Activated CD4-positive, alpha-beta T cell treated with anti-CD3 and anti-CD28 coated beads, Interleukin-2, Interleukin-6, amounts not matched to agents 100 ng/mL and 50 ng/mL, durations not matched to agents 16 hours and 8 hours (primary cell): ENCODE results near the gene ZNHIT3.
"Not testable (repeated sequence)": the region's sequence is repeated elsewhere in the genome, so short reads cannot be mapped to it uniquely, and the experiment has no call there.

Experiments used
- DNase-seq: peaks from one replicate; pipeline ENCODE4 v3.0.0-alpha.2; 2020

The ZNHIT3 gene

DNA sequence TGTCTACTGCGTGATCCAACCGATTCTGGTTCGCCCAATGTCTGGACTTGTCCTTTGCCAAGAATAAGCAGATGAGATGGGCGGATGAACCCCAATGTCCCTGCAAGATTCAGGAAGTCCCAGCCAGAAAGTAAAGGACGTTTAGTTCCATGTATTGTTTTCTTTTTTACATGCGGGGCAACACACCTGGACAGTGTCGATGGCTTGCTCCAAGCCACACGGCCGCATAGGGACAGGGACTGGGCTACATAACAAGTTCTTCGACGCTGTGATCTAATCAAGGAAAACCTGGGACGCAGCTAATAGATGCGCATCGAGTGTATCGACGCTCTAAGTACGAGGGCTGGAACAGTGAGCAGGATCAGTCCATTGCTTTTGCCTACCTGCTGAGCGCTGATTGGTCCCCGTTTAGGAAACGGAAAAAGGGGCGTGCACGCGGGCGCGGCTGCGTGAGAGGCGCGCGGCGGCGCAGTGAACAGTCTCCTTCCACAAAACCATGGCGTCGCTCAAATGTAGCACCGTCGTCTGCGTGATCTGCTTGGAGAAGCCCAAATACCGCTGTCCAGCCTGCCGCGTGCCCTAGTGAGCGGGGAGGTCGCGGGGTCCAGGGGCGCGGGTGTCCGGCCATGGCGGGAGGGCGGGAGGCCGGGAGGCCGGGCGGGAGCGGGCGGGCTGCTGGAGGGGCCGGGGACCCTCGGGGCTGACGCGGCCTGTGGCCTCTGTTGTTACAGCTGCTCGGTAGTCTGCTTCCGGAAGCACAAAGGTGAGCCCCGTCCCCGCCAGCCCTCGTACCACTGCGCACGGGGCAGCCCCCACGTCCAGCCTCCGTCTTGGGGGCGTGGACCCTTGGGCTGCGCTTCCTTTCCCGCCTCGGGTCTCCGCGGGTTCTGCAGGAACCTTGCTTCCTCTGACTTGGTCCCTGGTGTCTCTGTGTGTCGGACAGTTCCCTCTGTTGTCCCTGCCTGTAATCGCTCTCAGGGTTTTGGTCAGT, at the start of gene ZNHIT3:
ZNHIT3 (plus strand) TSS at position 478 of the 991 bp plus-strand sequence; CDS start at position 497, 19 bp downstream.
- DNase-seq: peak; percentile 94

GRCh38 chr17:36441792-36442191, 44.7 kb upstream of the ZNHIT3 start:
- not testable (repeated sequence) for DNase-seq

DNA sequence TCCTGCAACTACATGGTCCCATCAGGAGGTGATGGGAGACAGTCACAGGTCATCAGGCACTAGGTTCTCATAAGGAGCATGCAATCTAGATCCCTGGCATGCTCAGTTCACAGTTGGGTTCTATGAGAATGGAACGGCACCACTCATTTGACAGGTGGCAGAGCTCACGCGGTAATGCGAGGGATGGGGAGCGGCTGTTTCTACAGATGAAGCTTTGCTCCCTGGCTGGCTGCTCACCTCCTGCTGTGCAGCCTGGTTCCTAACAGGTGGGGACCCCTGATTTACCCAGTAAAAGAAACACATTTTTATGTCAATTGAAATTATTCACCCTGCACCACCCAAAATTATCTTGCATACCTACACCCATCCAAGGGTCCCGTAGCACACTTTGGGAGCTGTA, 42.7 kb upstream of the ZNHIT3 start:
- no peak for DNase-seq

DNA sequence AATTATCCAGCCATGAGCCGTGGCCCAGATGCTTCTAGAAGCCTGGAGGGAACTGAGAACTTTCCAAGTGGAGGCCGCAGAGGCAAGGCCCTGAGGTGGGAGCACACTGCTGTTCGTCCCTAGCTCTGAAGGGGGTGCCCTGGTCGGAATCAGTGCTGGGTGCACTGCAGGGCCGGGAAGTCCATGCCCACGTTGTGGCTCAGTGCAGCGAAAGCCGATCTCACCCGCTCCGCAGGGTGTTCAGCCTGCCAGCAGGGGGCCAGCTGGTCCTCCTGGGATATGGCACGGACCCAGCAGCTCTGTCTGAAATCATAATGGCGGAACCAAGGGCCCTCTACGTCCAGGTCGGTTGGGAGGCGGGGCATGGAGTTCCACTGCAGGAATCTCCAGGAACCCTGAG, 36.5 kb upstream of the ZNHIT3 start:
- DNase-seq: not testable (repeated sequence)

DNA sequence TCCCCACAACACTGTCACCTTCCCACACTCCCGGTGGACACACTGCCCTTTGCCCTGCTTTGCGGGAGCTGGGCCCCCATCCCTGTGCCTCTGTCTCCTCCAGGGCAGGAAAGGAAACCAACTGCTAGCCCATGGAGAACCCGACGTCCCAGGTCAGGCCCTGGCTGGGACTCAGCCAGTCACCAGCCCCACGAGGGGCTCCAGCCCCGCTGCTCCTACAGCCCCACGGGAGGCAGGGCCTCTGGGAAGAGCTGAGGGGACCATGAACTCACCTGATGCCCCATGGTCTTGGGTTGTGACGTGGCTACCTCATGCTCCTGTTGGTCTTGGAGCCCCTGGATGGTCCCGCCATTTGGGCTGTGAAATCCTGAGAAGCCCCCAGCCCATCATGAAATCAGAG, 33.6 kb upstream of the ZNHIT3 start:
- DNase-seq: not testable (repeated sequence)

- not testable (repeated sequence) for DNase-seq
These were observed 28.8 kb upstream of the ZNHIT3 start for GRCh38 chr17:36457701-36458100.

GRCh38 chr17:36459045-36459444, 27.4 kb upstream of the ZNHIT3 start:
- no peak for DNase-seq

DNA sequence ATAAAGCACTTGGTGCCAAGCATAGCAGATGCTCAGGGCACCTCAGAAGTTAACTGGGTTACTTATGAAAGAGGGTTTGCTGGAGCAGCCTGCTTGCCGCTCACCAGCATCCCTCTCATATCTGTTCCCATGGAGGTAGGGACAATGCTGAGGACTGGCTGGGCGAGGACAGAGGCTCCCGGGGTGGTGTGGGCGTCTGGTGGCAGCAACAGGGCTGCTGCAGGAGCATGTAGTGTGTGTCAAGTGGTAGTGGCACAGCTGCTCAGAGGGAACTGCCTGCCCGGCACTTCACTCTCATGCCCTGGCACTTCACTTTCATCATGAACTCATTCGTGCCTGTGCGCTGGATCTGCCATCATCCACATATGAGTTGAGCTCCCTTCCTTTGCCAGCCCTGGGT, 26.9 kb upstream of the ZNHIT3 start:
- DNase-seq: no peak

- no peak for DNase-seq
These were observed 26.1 kb upstream of the ZNHIT3 start for GRCh38 chr17:36460265-36460937.

DNA sequence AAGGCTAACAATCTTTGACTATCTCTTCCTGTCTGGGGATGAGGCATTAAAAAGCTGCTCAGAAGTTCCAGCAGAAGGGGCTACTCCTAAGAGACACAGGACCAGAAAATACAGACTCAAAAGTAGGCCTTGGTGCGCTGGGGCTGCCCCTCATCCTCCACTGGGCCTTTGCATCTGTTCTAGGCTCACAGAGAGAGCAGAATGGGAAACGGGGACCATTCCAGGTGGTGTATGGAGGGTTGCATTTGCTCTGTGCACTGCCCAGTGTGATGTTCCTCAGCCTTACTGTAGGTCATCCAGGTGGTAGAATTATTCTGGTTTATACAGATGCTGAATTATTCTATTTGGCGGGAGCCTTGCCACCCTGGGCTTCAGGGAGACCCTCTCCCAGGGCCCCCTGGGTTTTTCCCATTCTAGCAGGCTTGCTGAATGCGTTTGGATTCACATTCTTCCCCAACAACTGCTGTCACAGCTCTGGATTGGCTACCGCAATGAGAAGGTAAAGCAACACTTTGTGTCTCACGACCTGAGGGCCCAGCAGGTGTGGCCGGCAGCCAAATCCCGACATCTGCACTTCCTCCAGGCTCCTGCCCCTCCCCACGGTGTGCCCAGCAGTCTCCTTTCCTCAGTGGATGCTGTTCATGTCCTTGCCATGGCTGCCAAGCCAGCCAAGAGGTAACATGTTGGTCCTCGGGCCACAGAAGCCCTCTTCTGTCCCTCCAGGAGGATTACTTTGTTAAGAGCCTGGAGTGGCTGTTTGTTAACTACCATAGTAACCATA, 25.0 kb upstream of the ZNHIT3 start:
- DNase-seq: no peak

DNA sequence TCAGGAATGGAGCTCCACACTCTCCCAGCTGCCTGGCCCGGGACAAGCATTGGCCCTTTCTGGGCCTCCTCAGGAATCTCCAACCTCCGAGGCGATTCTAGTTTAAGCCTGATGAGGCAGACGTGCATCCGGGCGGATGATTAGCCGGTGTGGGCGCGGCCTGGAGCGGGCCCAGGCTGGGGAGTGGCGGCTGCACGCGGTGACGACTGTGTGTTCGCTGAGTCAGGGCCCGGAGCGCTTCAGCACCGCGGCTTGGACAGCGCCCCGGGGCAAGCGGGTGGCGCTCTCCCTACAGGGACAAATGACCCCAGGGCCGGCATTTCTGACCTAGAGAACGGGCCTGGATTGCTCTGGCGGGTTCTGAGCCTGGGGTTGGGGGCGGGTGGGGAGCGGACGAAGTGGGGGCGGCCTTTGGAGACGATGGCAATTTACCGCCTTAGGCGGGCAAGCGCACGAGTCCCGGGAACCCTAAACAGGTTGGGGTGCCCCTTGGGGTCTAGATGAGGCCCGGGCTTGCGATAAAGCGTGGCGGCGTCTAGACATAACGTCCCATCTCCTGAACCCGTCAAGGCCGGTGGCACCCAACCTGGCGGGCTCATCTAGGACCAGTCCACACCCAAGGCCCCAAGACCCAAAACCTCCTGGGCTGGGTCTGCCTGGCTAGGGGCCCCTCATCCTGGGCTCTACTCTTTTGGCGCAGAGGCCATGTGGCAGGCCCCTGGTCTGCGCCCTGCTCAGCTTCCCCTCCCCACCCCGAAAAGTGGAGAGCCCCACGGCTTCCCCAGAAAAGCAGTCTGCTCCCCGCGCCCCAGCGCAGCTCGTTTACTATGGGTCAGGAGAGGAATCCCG, 22.3 kb upstream of the ZNHIT3 start:
- peak; percentile 68 for DNase-seq

- no peak for DNase-seq
These were observed 21.8 kb upstream of the ZNHIT3 start for GRCh38 chr17:36464765-36465088.

- no peak for DNase-seq
These were observed 17.4 kb upstream of the ZNHIT3 start for GRCh38 chr17:36468903-36469635.

GRCh38 chr17:36469733-36470132, 16.7 kb upstream of the ZNHIT3 start:
- DNase-seq: no peak

GRCh38 chr17:36470499-36470898, 16.0 kb upstream of the ZNHIT3 start:
- no peak for DNase-seq

- no peak for DNase-seq
These were observed 11.9 kb upstream of the ZNHIT3 start for GRCh38 chr17:36474571-36474970.

- DNase-seq: no peak
These were observed 11.0 kb upstream of the ZNHIT3 start for GRCh38 chr17:36475346-36475970.

GRCh38 chr17:36481829-36482228, 4.7 kb upstream of the ZNHIT3 start:
- no peak for DNase-seq

GRCh38 chr17:36482611-36483504, 3.6 kb upstream of the ZNHIT3 start:
- DNase-seq: peak; percentile 90

GRCh38 chr17:36484021-36484420, 2.5 kb upstream of the ZNHIT3 start:
- not testable (repeated sequence) for DNase-seq
